HG03108 (cell line): ENCODE data around the gene L3MBTL4.
"Not testable (repeated sequence)": the region's sequence is repeated elsewhere in the genome, so short reads cannot be mapped to it uniquely, and the experiment has no call there.

ENCODE experiments used
- ATAC-seq: cut with Tn5 transposase; IDR thresholded peaks from one replicate; pipeline ENCODE4 v1.9.1; 2021; ENCODE audit warnings: moderate library complexity; ENCODE audit not compliant: unreplicated experiment

The L3MBTL4 gene

GRCh38 chr18:6414723-6415417, at the start of gene L3MBTL4:
TSS of gene L3MBTL4 (minus strand) at chr18:6414911. CDS start at chr18:6311625, 103,286 bp downstream.
- peak; percentile 51 for ATAC-seq

GRCh38 chr18:6452194-6452593, 37.5 kb upstream of the L3MBTL4 start:
- no peak for ATAC-seq

- no peak for ATAC-seq
These were observed 34.5 kb upstream of the L3MBTL4 start for GRCh38 chr18:6449213-6449612.

- no peak for ATAC-seq
These were observed 29.9 kb upstream of the L3MBTL4 start for GRCh38 chr18:6444466-6445228.

GRCh38 chr18:6441200-6441599, 26.5 kb upstream of the L3MBTL4 start:
- no peak for ATAC-seq

GRCh38 chr18:6437937-6438818, 23.5 kb upstream of the L3MBTL4 start:
- ATAC-seq: no peak

- ATAC-seq: no peak
These were observed 21.0 kb upstream of the L3MBTL4 start for GRCh38 chr18:6435731-6436130.

- ATAC-seq: no peak
These were observed 20.4 kb upstream of the L3MBTL4 start for GRCh38 chr18:6434987-6435709.

GRCh38 chr18:6434481-6434880, 19.8 kb upstream of the L3MBTL4 start:
- ATAC-seq: no peak

- ATAC-seq: no peak
These were observed 17.1 kb upstream of the L3MBTL4 start for GRCh38 chr18:6431659-6432318.

GRCh38 chr18:6428851-6429395, 14.2 kb upstream of the L3MBTL4 start:
- no peak for ATAC-seq

- ATAC-seq: no peak
These were observed 12.6 kb upstream of the L3MBTL4 start for GRCh38 chr18:6427286-6427685.

GRCh38 chr18:6423289-6423688, 8.6 kb upstream of the L3MBTL4 start:
- no peak for ATAC-seq

- peak; percentile 91 for ATAC-seq
These were observed 491 bp downstream of the L3MBTL4 start for GRCh38 chr18:6414118-6414722.

- ATAC-seq: no peak
These were observed 1.1 kb downstream of the L3MBTL4 start for GRCh38 chr18:6413579-6414117.

- no peak for ATAC-seq
These were observed 1.7 kb downstream of the L3MBTL4 start for GRCh38 chr18:6412933-6413472.

- ATAC-seq: no peak
These were observed 3.3 kb downstream of the L3MBTL4 start for GRCh38 chr18:6411382-6411781.

GRCh38 chr18:6409933-6410332, 4.8 kb downstream of the L3MBTL4 start:
- ATAC-seq: no peak

GRCh38 chr18:6408543-6408942, 6.2 kb downstream of the L3MBTL4 start:
- not testable (repeated sequence) for ATAC-seq
